NCI-H146 (cell line): Measurements from ENCODE around the gene AOAH.
A peak's percentile ranks its signal among the peaks of the same experiment; 100 is the strongest.

ENCODE experiments used
- DNase-seq: peaks from one replicate; lab custom pipeline; 2025; lab: John Stamatoyannopoulos, UW

Gene AOAH

DNA sequence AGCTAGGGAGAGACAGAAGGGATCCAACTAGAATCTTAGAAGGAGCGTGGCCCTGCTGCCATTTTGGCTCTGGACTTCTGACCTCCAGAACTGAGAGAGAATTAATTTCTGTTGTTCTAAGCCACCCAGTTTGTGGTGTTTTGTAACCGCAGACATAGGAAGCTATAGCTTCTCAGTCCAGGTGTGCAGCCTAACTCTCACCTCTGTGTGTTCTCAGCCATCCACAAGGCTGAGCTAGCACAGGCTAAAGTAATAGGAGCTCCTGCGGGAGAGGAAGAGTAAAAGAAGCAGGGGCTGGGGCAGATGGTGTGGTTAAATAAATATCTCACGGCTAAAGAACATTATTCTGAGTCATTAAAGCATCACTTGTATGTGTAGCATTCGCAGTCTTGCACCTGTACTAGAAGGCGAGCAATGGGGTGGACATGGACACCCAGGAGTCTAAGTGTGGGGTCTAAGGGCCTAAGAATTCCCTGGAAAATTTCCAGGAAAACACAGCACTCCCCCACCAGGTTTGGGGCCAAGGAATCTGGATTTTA is 94.1 kb downstream of the AOAH start:
- peak; percentile 60 for DNase-seq

DNA sequence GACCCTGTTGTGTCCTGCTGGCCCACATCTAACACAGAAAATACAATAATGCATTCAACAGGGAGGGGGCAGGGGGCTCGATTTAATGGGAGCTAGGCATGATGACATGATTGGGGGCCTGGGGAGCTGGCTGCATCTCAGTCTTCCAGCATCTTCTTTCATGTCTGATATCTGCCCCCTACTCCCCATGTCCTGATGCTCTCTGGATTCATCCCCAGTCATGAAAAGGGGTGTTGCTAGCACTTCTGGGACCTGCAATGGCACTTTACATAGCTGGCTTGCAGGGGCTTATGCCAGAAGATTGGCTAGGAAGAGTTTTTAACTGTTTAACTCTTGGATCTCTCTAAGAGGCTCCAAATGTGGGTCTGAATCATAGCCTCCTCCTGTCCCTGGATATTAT is 94.9 kb downstream of the AOAH start:
- DNase-seq = no peak

GRCh38 chr7:36627836-36628235 is 96.5 kb downstream of the AOAH start:
- DNase-seq = no peak

GRCh38 chr7:36626111-36626510 is 98.2 kb downstream of the AOAH start:
- no peak for DNase-seq

- DNase-seq = no peak
These were observed 99.0 kb downstream of the AOAH start for GRCh38 chr7:36625247-36625646.

GRCh38 chr7:36623247-36623646 is 101.0 kb downstream of the AOAH start:
- DNase-seq = no peak

DNA sequence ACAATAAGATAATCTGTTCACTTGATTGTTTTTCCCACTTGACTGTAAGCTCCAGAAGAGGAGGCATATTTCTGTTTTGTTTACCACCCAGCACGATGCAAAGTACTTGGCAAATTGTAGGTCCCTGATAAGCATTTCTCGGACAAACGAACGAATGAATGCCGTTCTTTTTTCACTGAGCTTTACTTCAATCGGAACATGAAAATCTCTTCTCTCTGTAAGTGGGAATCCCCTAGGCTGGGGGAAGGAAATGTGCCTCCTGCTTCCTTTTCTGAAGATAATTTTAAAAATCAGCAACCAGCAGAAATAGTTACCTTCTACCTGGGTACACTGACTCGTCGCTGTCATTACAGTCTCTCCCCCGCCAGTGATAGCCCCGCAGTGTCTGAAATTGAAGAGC is 102.9 kb downstream of the AOAH start:
- DNase-seq = no peak

GRCh38 chr7:36620166-36620708 is 104.1 kb downstream of the AOAH start:
- DNase-seq = peak; percentile 28

DNA sequence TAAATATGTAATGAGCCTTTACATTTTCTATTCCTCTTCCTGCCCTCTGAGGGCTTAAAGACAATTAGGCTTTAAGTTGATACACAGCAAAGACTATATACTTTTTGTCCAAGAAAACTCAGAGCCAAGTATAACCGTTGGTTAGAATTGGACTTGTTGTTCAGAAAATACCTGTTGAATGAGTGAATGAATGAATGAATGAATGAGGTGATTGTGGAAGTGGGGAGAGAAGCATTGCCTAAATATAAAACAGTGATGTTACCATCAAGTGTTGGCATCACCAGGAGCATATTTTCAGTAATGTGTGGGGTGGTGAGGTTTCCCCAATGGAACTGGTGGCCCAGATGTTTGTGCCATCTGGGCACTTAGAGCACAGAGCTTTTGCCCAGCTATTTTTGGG is 106.9 kb downstream of the AOAH start:
- no peak for DNase-seq

- no peak for DNase-seq
These were observed 108.3 kb downstream of the AOAH start for GRCh38 chr7:36615852-36616540.

DNA sequence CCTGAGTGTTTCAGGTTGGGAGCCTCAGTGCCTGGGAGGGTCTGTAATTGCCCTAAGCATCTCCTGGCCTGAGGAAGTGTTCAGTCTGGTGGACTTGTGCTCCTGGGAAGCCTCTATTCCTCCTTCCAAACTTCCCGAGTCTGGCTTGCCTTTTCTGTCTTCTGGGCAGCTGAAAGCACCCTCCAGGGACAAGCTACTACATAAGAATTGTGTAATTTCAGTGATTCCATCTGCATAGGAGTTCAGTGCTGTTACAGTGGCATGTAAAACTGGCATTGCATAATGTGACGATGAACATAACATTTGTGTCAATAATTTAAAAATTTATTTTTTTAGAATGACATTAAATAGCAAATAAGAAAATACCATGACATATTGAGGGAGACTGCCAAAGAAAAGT is 109.3 kb downstream of the AOAH start:
- peak; percentile 29 for DNase-seq

GRCh38 chr7:36613031-36613614 is 111.2 kb downstream of the AOAH start:
- DNase-seq = no peak

- DNase-seq = no peak
These were observed 112.6 kb downstream of the AOAH start for GRCh38 chr7:36611703-36612102.

GRCh38 chr7:36607721-36608095 is 116.6 kb downstream of the AOAH start:
- no peak for DNase-seq

DNA sequence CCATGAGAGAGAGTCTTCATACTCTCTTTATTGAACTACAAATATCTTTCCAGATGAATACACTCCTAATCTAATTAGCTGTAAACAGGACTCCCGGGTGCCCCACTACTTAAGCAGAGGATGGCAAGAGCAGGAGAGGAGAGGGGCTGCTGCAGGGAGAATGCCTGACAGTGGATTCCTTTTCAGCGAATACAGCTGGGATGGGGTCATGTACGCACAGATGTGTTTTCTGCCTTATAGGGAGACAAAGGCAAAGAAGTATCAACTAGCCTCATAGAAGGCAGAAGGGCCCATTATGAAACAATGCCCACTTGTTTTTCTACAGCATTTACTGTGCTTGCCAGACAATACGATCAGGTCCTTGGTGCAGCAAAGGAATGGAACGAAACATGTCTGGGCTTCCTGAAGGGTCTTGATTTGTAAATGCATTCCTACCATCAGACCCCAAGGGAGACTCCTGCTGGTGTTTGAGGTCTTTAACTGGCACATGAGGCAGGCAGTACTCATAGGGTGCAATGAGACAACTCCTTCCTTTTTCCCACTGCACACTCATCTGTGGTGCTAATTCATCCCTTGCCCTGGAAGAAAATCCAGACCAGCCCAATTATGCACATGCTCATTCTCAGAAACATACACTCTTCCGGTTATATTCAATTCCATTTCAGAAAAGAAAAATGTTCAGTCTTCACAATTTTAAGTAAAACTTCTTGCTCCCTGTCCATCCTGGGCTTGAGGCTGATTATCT is 117.1 kb downstream of the AOAH start:
- DNase-seq = no peak

DNA sequence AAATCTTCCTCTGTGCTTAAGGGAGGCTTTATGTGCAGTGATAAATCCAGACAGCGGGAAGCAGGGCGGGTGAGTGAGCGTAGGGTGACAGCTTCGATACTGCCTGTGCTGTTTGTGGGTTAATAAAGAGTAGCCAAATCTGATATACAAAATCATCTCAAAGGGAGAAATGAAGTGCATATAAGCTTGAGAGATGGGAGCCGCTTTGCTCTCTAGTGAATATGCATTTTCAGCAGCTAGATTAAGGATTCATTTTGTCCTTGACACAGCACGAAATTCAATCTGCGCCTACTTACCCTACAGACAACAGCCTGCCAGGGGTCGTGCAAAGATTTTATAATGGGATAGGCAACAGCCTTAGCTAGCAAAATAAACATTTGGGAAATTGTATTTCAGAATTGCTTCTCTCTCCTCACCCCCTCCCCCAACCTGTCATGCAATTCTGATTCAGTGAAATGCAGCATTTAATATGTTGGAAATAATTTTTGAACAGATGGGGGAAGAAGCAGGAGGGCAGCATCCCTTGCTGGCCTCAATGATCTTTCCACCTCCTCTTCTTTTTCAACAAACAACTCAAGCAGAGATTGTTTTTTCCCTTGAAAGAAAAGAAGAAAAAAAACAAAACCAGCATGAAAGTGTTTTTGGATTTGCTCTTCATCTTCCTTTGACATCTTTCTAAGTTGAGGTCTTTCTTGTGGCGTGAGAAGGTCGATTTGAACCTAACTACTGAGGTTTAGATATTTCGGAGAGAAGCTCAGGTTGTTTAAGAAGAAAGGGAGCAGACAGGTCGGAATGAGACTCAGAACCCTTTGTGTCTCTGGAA is 117.9 kb downstream of the AOAH start:
- DNase-seq = peak; percentile 8

- DNase-seq = peak; percentile 33
These were observed 118.8 kb downstream of the AOAH start for GRCh38 chr7:36605261-36606051.

DNA sequence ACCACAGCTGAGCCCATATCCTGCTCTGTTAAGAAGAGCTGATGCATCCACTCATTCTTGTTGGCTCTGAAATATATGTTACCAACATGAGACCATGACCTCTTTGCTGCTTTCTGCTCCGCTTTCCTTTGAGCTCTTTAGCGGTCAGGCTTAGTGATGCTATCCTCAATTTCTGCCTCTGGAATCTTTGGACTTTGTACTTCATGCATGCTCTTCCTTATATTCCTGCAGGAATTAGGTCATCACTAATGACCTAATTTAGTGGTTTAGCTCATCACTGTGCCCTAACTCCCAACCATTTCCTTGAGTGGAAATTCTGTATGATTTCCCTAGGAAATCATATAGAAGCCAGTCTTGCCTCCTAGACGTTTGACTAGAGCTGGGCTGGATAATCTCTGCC is 119.5 kb downstream of the AOAH start:
- DNase-seq = no peak

DNA sequence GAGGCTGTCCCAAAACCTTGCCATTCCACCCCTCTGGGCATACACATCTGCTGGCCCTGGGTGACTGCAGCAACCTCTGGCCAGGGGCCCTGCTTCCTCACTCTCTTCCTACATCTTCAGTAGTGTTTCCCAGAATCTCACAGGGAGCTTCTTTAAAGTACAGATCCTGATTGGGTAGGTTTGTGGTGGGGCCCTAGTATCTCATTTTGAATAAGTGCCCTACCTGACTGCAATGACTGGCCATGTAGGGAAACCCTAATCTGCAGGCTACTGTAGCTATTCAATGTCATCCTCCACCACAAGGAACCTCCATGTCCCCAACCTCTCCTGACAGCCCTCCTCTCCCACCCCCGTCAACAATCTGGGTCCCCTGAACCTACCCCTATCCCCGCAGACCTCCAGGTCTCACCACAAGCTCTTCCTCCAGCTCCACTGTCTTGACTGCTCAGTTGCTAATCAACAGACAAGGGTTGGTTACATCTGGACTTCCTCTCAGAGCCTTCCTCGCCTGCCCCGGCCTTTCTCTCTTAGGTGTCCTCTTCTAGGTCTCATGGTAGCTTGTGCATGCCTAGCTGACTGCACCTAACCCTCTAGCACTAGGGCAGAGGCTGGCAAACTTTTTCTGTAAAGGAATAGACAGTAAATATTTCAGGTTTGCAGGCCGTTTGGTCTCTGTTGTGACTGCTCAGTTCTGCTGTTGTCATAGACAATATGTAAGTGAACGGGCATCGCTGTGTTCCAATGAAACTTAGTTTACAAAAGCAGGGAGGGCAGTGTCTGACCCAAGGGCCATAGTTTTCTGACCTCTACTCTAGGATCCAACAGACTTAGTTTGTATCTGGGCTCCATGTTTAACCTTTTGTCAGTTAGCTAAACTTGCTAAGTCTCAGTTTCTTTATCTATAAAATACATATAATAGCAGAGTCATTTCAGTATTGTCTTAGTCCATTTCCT is 121.1 kb downstream of the AOAH start:
- no peak for DNase-seq

GRCh38 chr7:36602511-36602910 is 121.8 kb downstream of the AOAH start:
- no peak for DNase-seq
